Mesodermal cell (in vitro differentiated cells): Measurements from ENCODE around the gene MACROH2A1.

Source experiments
- H3K27ac ChIP-seq: 2 replicates; pipeline ENCODE4 v1.7.0; 2013; ENCODE audit warnings: mild to moderate bottlenecking, low read depth, low read length, moderate library complexity; ENCODE audit not compliant: severe bottlenecking
- H3K36me3 ChIP-seq: 2 replicates; pipeline ENCODE4 v1.7.1; 2013; ENCODE audit warnings: mild to moderate bottlenecking, low read length, moderate library complexity; ENCODE audit not compliant: control insufficient read depth, insufficient read depth
- H3K4me1 ChIP-seq: one replicate; pipeline ENCODE4 v1.7.1; 2013; ENCODE audit warnings: mild to moderate bottlenecking, low read length; ENCODE audit not compliant: insufficient read depth, control insufficient read depth, poor library complexity, severe bottlenecking
- H3K4me3 ChIP-seq: 2 replicates; pipeline ENCODE4 v1.7.0; 2013; ENCODE audit warnings: low read length, control low read depth, mild to moderate bottlenecking; ENCODE audit not compliant: insufficient read depth, poor library complexity, severe bottlenecking; ENCODE audit errors: extremely low read depth
- H3K9me3 ChIP-seq: 2 replicates; pipeline ENCODE4 v1.7.1; 2013; ENCODE audit warnings: mild to moderate bottlenecking, low read length, moderate library complexity; ENCODE audit not compliant: control insufficient read depth
- WGBS, 2 experiments: methylation state at CpG; one replicate each; pipeline ENCODE4 v1.1.5; 2013; ENCODE audit warnings: missing lambda C conversion rate in 2 of 2; ENCODE audit not compliant: insufficient coverage in 2 of 2; 5-methylcytosine and 5-hydroxymethylcytosine counted together

Gene MACROH2A1

DNA sequence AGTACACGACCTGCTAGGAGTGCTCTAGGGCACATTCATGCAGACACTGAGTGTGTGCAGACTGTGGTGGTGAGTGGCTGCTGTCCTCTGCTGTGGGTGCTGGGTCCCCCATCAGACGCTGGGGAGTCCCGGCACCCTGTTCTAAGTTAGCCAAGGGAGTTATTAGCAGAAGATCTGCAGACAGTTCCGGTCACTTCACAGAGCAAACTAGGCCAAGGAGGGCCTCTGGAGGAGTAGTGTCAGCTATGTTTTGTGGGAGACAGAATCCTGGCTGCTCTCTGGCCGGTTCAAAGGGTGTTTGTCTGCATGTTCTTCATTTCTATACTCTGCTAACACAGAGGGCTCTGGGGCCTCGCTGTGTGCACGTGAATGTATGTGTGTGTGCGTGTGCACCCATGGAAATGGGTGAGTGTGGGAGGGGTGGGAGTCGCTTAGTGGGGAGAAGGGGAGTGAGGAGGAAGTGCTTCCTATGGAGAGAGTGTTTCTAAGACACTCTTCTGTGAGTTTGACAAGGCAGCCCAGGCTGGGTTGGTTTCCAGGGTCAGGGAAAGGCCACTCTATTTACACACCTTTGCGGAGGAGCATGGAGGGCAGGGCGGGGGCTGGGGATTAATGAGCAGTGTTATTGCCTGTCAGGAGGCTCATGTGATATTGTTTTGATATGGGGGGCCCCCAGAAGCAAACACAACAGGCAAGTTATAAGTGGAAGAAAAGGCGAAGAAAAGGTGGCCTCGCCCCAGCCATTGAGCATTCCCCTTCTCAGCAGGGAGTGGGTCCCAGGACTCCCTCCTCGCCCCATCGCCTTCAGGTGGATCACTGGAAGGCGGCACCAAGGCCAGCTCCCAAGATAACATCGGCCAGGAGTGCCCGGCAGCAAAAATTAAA lies 68.9 kb downstream of the MACROH2A1 start:
- H3K36me3 ChIP-seq, result peaks cover 14% of the 10 kb centered on the region
- no peaks in the 10 kb centered on the region for H3K9me3 ChIP-seq
- WGBS, 2 experiments, result 95 to 96% methylated on average over 13 to 14 of the region's 18 CpGs
- no peak overlapping the region for H3K4me3 ChIP-seq
- peaks cover 18% of the 10 kb centered on the region for H3K4me1 ChIP-seq
- no peak overlapping the region for H3K27ac ChIP-seq

DNA sequence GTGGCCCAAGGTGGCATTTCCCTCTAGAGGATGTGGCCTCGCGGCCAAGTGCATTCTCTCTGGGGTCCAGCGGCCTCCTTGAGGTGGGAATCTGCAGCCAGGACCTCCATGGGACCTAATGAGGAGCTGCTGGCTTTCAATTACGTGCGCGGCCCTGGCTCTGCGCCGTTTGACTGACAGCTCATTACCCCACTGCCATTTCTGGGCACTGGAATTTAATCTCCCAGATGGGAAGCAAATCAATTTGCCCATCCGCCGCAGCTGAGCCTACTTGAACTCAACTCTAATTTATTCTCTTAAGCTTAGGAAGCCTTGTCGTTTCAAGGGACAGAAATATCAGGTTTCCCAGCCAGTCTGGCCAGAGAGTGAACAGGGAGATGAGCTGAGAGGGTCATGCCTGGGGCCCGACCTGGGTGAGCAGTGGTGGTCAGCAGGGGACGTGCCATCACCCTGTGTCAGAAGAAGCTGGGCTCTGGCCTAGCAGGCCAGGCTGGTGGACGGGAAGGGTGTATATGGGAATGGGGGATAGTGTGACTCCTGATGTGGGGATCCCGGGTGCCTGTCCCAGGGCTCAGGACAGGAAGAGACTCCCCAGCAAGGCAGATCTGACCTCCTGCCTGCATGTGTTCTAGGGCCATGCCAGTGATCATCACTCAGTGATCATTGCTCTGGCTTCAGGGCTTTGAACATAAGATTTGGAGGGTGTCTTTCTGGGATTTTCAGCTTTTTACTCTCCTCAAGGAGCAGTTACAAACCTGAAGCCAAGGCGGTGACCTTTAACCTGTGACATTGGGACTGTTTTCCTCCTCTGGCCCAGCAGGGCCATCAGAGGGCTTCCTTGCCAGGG lies 69.7 kb downstream of the MACROH2A1 start:
- 95 to 96% methylated on average over 14 to 16 of the region's 16 CpGs for WGBS, 2 experiments
- Histone ChIP-seq H3K9me3 (no peaks in the 10 kb centered on the region), H3K27ac (no peak overlapping the region), H3K4me3 (no peak overlapping the region), H3K36me3 (peaks cover 12% of the 10 kb centered on the region), H3K4me1 (peaks cover 10% of the 10 kb centered on the region)

DNA sequence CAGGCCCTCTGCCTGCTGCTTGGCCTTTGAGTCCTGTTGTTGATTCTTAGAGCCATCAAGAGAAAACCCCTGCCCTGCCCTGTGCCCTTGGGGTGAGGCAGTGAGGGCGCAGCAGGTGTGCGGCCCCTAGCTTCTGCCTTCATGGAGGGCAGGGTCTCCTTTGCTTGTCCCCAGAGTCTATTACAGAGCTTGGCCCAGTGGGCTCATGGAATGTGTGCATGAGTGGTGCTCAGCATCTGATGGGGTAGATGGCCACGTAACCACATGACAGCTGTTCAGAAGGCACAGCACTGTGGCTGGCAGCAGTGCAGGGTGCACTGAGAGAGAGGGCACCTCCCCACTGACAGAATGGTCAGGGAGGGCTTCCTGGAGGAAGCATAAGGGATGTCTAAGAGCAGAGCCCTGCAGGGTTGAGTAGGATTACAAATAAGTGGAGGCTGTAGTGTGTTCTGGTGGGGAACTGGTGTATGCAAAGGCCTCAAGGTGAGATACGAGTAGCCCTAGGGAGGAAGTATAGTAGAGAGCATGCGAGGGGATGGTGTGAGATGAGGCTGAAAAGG lies 70.8 kb downstream of the MACROH2A1 start:
- no peaks in the 10 kb centered on the region for H3K9me3 ChIP-seq
- peaks cover 12% of the 10 kb centered on the region for H3K36me3 ChIP-seq
- H3K4me3 ChIP-seq, result no peak overlapping the region
- H3K4me1 ChIP-seq, result peaks cover 6% of the 10 kb centered on the region
- H3K27ac ChIP-seq, result no peak overlapping the region
- WGBS, 2 experiments, result 91 to 100% methylated on average over 3 of the region's 5 CpGs

DNA sequence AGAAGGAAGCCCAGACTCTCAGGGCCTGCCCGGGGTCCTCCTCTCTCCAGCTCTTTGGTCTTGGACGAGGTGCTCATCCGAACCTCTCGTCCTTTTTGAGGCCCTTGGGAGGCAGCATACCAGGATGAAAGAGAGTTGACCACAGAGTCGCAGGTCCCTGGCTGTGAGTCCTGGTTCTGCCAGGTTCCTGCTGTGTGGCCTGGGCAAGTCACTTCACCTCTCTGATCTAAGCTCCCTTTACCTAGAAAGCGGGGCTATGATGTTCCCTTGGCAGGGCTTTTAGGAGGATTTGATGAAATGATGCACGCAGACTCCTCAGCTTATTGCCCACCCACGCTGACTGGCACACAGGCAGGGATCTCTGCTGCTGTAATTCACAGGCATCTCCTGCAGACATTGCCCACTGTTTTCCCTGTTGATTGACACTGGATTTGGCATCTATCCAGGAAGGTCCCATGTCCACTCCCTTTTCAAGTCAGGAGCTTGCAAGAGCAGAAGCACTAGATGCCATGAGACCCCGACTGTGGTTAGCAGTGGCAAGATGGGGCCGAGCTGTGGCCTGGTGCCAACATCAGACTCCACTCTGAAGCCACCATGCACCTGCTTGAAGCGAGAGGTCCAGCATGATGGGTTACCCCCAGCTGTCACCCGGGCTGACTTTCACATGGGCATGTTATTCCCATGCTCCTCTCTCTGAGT lies 71.5 kb downstream of the MACROH2A1 start:
- no peaks in the 10 kb centered on the region for H3K9me3 ChIP-seq
- H3K27ac ChIP-seq, result no peak overlapping the region
- peaks cover 6% of the 10 kb centered on the region for H3K4me1 ChIP-seq
- WGBS, 2 experiments, result 95% methylated on average over 11 to 12 of the region's 12 CpGs
- no peak overlapping the region for H3K4me3 ChIP-seq
- peaks cover 12% of the 10 kb centered on the region for H3K36me3 ChIP-seq

DNA sequence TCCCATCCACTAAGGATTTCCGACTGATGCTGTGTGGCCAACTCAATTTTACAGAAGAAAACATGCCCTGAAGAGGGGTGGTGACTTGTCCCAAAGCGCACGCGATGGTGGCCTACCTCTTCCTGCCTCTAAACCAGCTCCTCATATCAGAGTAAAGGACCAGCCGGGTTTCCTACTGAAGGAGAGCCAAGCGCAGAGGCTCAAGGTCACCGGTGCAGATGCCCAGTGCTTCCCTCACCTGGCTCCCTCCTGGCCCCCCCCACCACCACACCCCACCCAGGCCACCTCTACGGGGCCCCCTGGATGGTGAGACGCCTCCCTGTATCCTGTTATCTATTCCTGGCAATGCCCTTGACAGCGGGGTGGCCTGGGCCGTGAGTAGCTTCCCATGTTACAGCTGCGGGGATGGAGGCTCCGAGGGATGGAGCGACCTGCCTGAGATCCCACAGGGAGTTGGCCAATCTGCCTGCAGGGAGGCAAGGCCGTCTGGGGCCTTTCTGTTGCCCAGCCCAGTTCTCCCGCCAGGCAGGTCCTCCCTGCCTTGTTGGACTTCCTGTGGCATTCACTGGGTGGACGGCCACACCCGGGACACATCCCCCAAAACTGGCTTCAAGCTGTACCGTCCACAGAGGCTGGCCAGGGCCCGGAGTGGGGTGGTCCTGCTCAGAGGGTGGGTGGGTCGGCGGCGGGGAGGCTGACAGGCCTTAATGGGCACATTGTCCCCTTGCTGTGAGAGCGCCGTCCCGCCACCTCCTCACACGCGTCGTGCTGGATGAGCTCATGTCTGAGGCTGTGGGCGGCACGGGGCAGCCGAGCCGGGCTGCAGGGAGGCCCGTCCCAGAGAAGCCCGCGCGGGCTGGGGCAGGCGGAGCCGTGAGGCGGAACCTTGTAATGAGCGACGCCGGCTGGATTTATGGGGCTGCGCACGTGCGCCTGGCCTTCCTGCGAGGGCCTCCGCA lies 72.5 kb downstream of the MACROH2A1 start:
- 91% methylated on average over 41 to 46 of the region's 48 CpGs for WGBS, 2 experiments
- Histone ChIP-seq H3K4me3 (no peak overlapping the region), H3K27ac (no peak overlapping the region), H3K4me1 (peaks cover 6% of the 10 kb centered on the region), H3K9me3 (no peaks in the 10 kb centered on the region), H3K36me3 (peaks cover 4% of the 10 kb centered on the region)

DNA sequence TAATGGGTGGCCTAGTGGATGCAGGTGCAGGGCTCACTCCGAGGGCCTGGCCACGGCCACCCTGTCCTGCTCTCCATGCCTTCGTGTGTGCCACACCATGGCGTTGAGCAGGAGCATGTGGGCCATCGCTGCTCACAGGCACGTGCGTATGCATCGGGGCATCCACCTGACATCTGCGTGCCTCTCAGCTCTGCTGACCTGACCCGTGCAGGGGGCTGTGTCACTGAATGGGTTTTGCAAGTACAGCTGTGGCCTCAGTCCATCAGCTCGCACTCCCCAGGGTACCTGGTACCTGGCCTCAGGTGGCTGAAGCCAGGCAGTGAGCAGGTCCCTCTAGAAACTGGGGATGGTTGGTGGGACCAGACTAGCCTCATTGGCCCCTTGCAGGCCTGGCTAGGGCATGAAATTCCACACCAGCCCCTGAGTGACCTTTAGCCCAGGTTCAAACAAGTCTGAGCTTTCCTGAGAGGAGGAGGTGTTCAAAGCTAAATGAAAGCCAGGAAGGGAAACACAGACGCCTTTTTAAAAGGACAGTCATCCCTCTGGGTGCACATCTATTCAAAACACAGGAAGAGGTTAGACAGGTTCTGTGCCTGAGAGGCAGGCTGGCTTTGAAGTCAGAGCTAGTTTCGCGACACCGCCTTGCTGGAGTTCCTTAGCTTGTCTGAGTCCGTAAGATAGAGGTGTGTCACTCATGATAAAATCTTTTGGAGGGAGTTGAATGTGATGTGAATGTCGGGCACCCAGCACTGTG lies 74.0 kb downstream of the MACROH2A1 start:
- Histone ChIP-seq H3K36me3 (no peaks in the 10 kb centered on the region), H3K9me3 (no peaks in the 10 kb centered on the region), H3K4me3 (no peak overlapping the region), H3K4me1 (peaks cover 3% of the 10 kb centered on the region), H3K27ac (no peak overlapping the region)
- WGBS, 2 experiments, result 91 to 94% methylated on average over 16 to 17 of the region's 17 CpGs

DNA sequence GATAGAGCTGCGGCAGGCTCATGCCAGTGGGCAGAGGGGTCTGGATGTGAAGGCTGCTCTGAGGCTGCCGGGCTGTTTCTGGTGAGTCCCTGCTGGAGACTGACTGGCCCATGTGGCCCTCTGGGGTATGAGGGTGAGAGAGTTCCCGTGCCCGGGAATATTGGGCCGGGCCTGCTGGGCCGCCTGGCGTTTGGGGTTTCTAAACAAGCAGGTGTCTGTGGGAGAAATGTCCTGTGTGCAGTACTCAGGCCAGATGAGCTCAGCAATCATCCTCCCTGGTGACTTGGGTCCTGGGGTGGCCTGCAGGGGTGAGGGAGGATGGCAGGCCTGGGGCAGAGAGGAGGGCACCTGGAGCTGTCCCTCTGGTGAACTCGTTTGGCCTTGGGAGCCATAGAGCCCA lies 74.9 kb downstream of the MACROH2A1 start:
- 92 to 94% methylated on average over 2 to 4 of the region's 8 CpGs for WGBS, 2 experiments
- Histone ChIP-seq H3K9me3 (no peaks in the 10 kb centered on the region), H3K4me1 (no peaks in the 10 kb centered on the region), H3K27ac (no peak overlapping the region), H3K4me3 (no peak overlapping the region), H3K36me3 (no peaks in the 10 kb centered on the region)

DNA sequence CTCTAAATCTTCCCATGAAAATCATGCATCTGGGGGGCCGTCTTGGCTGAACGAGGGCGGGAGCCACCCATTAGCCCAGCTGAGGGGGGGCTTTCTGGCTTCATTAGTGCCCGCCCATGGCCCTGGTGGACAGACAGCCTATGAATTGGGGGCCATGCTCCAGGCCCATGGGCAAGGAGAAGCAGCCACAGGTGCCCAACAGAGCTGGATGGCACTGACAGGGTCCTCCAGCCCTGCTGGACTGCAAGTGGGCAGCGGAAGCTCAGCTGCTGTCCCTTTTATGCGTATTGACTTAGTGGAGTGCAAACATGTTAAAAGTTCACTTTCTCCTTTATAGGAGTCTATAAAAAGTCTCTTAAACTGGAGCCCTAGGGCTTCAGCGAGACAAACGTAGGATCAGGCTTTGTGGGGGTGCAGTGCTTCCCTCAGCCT lies 75.3 kb downstream of the MACROH2A1 start:
- no peaks in the 10 kb centered on the region for H3K9me3 ChIP-seq

DNA sequence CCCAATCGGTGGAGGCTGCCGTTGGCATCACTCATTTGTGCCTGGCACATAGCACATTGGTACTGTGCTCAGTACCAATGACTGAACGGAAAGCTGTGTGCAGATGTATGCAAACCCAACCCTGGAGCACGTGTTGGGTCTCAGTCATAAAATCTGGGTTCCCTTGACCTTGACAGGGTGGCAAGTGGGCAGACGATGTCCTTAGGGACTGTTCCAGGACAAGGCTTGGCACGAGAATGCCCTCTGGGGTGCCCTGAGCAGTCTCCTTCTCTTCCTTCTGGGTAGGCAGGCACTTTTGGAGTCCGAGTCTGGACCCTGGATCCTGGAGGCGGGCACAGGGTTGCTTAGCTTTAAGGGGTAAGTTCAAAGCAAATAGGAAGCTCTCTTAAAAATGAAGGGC lies 75.8 kb downstream of the MACROH2A1 start:
- Histone ChIP-seq H3K36me3 (no peaks in the 10 kb centered on the region), H3K27ac (no peak overlapping the region), H3K4me1 (no peaks in the 10 kb centered on the region), H3K4me3 (no peak overlapping the region), H3K9me3 (no peaks in the 10 kb centered on the region)
- WGBS, 2 experiments, result 88% methylated on average over 6 to 7 of the region's 8 CpGs

More for the DNA sequence above, 75.3 kb downstream of the MACROH2A1 start:
- Histone ChIP-seq H3K4me1 (no peaks in the 10 kb centered on the region), H3K4me3 (no peak overlapping the region), H3K27ac (no peak overlapping the region), H3K36me3 (no peaks in the 10 kb centered on the region)
- 82 to 87% methylated on average over 4 to 6 of the region's 8 CpGs for WGBS, 2 experiments
